T-cell (primary cell): Measurements from ENCODE around the gene PDLIM1. TPM values are rescaled to one million over a fixed set of nuclear protein-coding genes. Genes with fewer than 3 reads are reported as not detected.

ENCODE experiments used
- ATAC-seq, 4 experiments: fragments of 200-7000 bp in 3 of 4; fragments of 150-1000 bp in 1 of 4; cut with Tn5 transposase; replicated peaks in 1 of 4; 1 replicate in 3 of 4; 2 replicates in 1 of 4; pipeline ENCODE4 v1.10.0; 2021; ENCODE audit warnings: moderate library complexity in 3 of 4, mild to moderate bottlenecking in 2 of 4, moderate number of reproducible peaks in 1 of 4
- CTCF ChIA-PET, 2 donors: fragments of 300-600 bp; sonication (Branson Sonifier 250); formaldehyde crosslinking; loops; one replicate each; lab custom pipeline; 2022; ENCODE audit warnings: antibody characterized with exemption in 2 of 2; lab: Charles Lee
- POLR2A ChIA-PET, 2 donors: fragments of 300-600 bp; sonication (Branson Sonifier 250); formaldehyde crosslinking; loops; one replicate each; lab custom pipeline; 2022; ENCODE audit warnings: antibody characterized with exemption in 2 of 2; lab: Charles Lee
- DNase-seq, 35 experiments: peaks; one replicate each; pipeline versions ENCODE4 v3.0.0 to v3.0.0-alpha.2; 2013 to 2023
- H3K27ac ChIP-seq: one replicate; pipeline ENCODE4 v1.5.1; 2013; ENCODE audit warnings: low read length
- H3K27me3 ChIP-seq, 2 experiments: replicated peaks in 1 of 2; 1 replicate in 1 of 2; 2 replicates in 1 of 2; pipeline versions ENCODE4 v1.6.1 to v1.7.0; 2013; ENCODE audit warnings: low read length in 1 of 2, mixed read lengths in 1 of 2; ENCODE audit not compliant: control insufficient read depth in 2 of 2, insufficient read depth in 2 of 2; ENCODE audit errors: extremely low read depth in 1 of 2
- H3K36me3 ChIP-seq, 2 donors: 1 replicate in 1 of 2; 2 replicates in 1 of 2; pipeline versions ENCODE4 v1.6.1 to v1.7.0; 2013; ENCODE audit warnings: low read length in 1 of 2; ENCODE audit not compliant: control insufficient read depth in 2 of 2, insufficient read depth in 1 of 2; ENCODE audit errors: extremely low read depth in 1 of 2
- H3K4me1 ChIP-seq, 2 experiments: 1 replicate in 1 of 2; 2 replicates in 1 of 2; pipeline versions ENCODE4 v1.6.1 to v1.7.0; 2013; ENCODE audit warnings: low read length in 2 of 2, mixed read lengths in 1 of 2; ENCODE audit not compliant: insufficient read depth in 2 of 2, control insufficient read depth in 1 of 2; ENCODE audit errors: extremely low read depth in 1 of 2
- H3K4me3 ChIP-seq, 2 donors: 1 replicate in 1 of 2; 2 replicates in 1 of 2; pipeline versions ENCODE4 v1.5.1 to v1.7.0; 2013; ENCODE audit warnings: mild to moderate bottlenecking in 2 of 2, low read length in 1 of 2, moderate library complexity in 1 of 2; ENCODE audit not compliant: control insufficient read depth in 1 of 2; ENCODE audit errors: extremely low read depth in 1 of 2
- H3K9me3 ChIP-seq: 2 replicates; pipeline ENCODE4 v1.7.0; 2013
- H3K27ac Mint-ChIP-seq, 2 donors: one replicate each; pipeline ENCODE4 v1.8.0; 2020 to 2021; ENCODE audit warnings: mild to moderate bottlenecking in 2 of 2, mixed read lengths in 2 of 2
- H3K27me3 Mint-ChIP-seq, 2 donors: one replicate each; pipeline ENCODE4 v1.8.0; 2021 to 2022; ENCODE audit warnings: mixed read lengths in 2 of 2
- H3K36me3 Mint-ChIP-seq: one replicate; pipeline ENCODE4 v1.8.0; 2021; ENCODE audit warnings: mixed read lengths
- H3K4me1 Mint-ChIP-seq, 3 donors: one replicate each; pipeline ENCODE4 v1.8.0; 2020 to 2022; ENCODE audit warnings: mixed read lengths in 3 of 3, mild to moderate bottlenecking in 1 of 3
- H3K4me3 Mint-ChIP-seq, 3 donors: one replicate each; pipeline ENCODE4 v1.8.0; 2020 to 2022; ENCODE audit warnings: mild to moderate bottlenecking in 3 of 3, mixed read lengths in 3 of 3, moderate library complexity in 3 of 3
- H3K9me3 Mint-ChIP-seq, 3 donors: one replicate each; pipeline ENCODE4 v1.8.0; 2020 to 2022; ENCODE audit warnings: mixed read lengths in 3 of 3
- WGBS: methylation state at CpG from one replicate; pipeline ENCODE4 v1.1.5; 2013; ENCODE audit warnings: missing lambda C conversion rate; ENCODE audit not compliant: insufficient coverage; 5-methylcytosine and 5-hydroxymethylcytosine counted together
- total RNA-seq, 35 experiments: library from RNA in 6 of 35; stranded (reverse) in 6 of 35; fragments of 120-200 nt in 1 of 35; gene quantifications; one replicate each; pipeline versions ENCODE4 v1.2.1 to v1.2.4 and lab custom pipeline; 2013 to 2026

The PDLIM1 gene
- total RNA-seq, 5 donors from 2014 or later (not counting 1 experiment from before 2014, with no cell fraction given): 4.2 to 9.7 (median 5.3) TPM

DNA sequence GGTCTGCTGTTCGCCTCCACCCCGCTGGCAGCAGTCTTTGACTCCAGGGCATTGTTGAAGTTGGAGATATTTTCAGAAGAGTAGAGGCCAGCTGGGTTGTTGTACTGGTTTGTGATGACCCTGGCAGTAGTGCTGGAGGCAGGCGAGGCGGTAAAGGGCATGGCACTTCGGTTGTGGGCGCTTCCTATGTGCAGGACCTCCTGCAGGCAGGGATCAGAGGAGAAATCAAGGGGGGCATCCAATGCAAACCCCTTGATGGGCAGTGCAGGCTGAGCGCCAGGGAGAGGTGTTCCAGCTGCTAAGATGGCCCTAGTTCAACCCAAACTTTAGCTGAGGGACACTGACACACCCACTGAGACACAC lies 27.0 kb downstream of the PDLIM1 start:
- ATAC-seq (no peak), DNase-seq (no peak)
- Mint-ChIP-seq H3K27me3 (peaks cover 0 to under 1% of the 10 kb centered on the region in 2 donors), H3K27ac (no peak overlapping the region), H3K4me1 (peaks cover 0 to 5% (median 0%) of the 10 kb centered on the region in 3 donors), H3K36me3 (peaks cover 3% of the 10 kb centered on the region), H3K9me3 (no peaks in the 10 kb centered on the region), H3K4me3 (no peak overlapping the region)
- POLR2A ChIA-PET: no interaction called here
- Histone ChIP-seq H3K4me3 (no peak overlapping the region), H3K9me3 (no peaks in the 10 kb centered on the region), H3K36me3 (no peaks in the 10 kb centered on the region), H3K27me3 (peaks cover 0 to 2% of the 10 kb centered on the region in 2 experiments), H3K27ac (no peak overlapping the region), H3K4me1 (no peaks in the 10 kb centered on the region)
- CTCF ChIA-PET: interaction anchor here in 1 of 2 donors (0.5 kb wide), 1 partner anchor 21 kb away, joined by 6 read pairs; no protein-coding TSS in a partner anchor
- WGBS: 80% methylated on average over 5 of the region's 7 CpGs

DNA sequence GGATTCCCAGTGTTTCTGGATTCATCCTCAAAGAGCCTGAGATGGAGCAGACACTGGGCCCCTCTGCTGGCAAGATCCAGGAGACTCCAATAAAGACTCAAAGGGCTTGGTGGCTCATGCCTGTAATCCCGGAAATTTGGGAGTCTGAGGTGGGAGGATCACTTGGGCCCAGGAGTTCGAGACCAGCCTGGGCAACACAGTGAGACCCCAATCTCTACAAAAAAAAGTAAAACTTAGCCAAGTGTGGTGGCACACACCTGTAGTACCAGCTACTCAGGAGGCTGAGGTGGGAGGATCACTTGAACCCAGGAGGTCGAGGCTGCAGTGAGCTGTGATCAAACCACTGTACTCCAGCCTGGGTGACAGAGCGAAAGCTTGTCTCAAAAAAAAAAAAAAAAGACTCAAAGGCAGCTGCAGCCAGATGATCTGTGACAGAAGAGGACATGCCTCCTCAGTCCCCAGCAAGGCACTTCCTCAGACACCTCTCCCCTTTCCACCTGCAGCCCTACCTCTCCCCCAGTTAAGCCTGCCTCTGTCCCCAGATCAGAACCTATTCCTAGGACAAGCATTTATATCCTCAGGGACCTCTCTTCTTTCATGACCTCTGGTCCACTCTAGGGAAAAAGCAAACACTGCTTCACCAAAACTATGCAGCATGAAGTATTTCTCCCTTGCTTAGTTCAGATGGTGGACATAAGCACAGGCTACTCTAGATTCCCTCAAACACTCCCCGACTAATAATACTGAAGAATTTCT lies 27.9 kb downstream of the PDLIM1 start:
- Histone ChIP-seq H3K9me3 (no peaks in the 10 kb centered on the region), H3K27me3 (no peaks in the 10 kb centered on the region), H3K27ac (no peak overlapping the region), H3K4me3 (no peak overlapping the region), H3K36me3 (no peaks in the 10 kb centered on the region), H3K4me1 (no peaks in the 10 kb centered on the region)
- no peak overlapping the region for H3K4me3 Mint-ChIP-seq
- H3K9me3 Mint-ChIP-seq: no peaks in the 10 kb centered on the region
- H3K4me1 Mint-ChIP-seq: peaks cover 0 to 5% (median 0%) of the 10 kb centered on the region in 3 donors
- CTCF ChIA-PET: no interaction called here
- no peak overlapping the region for H3K27ac Mint-ChIP-seq
- H3K27me3 Mint-ChIP-seq: no peaks in the 10 kb centered on the region
- peaks cover 3% of the 10 kb centered on the region for H3K36me3 Mint-ChIP-seq
- ATAC-seq: no peak
- POLR2A ChIA-PET: no interaction called here
- no peak for DNase-seq
- WGBS: 0% methylated on average over 1 of the region's 5 CpGs

DNA sequence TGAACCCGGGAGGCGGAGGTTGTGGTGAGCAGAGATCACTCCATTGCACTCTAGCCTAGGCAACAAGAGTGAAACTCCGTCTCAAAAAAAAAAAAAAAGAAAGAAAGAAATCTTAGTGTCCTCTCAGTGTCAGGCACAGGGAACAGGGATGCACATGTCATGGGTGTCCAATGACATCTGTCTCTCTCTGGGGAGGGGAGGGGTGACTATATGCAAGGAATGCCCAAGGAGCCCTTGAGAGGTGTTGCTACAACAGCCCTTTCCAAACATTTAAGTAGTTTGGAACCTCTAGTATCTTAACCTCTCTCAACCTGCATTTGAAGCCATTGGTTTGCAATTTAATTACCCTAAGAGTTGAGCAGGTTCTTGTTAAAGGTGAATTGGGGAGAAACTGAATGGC lies 28.9 kb downstream of the PDLIM1 start:
- 100% methylated on average over 2 of the region's 3 CpGs for WGBS

DNA sequence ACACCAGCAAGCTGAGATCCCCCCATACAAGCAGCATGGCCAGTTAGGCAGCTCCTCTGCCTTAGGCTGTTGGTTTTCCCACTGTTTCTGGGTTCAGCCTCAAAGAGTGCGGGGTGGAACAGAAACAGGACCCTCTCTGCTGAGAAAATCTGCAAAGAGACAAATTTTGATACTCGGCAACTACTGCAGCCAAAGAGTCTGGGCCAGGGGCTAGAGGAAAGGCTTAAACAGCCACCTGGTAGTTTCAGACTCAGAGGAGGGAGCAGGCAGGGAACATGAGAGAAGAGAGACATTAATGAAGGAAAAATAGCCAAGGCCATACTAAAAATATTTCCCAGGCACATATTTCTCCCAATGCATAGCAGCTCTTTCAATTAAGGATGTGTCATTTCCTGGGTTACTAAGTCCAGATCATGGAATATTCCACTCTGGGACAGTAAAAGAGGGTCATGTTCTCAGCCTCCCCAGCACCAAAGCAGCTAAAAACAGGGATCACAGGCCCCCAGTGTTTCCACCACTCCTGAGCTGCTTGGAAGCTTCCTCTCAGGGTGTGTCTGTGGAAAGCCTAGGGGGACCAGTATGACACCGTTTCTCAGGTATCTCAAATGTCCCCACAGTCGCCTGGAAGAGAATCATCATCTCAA lies 29.8 kb downstream of the PDLIM1 start:
- POLR2A ChIA-PET: no interaction called here
- H3K27me3 ChIP-seq: no peaks in the 10 kb centered on the region
- no peaks in the 10 kb centered on the region for H3K9me3 ChIP-seq
- no peak overlapping the region for H3K27ac Mint-ChIP-seq
- H3K36me3 Mint-ChIP-seq: peaks cover 3% of the 10 kb centered on the region
- no peaks in the 10 kb centered on the region for H3K36me3 ChIP-seq
- peaks cover 0 to 3% (median 0%) of the 10 kb centered on the region in 3 donors for H3K9me3 Mint-ChIP-seq
- H3K4me3 ChIP-seq: no peak overlapping the region
- no peak overlapping the region for H3K4me3 Mint-ChIP-seq
- no peak for DNase-seq
- CTCF ChIA-PET: no interaction called here
- no peak for ATAC-seq
- H3K27ac ChIP-seq: no peak overlapping the region
- H3K27me3 Mint-ChIP-seq: no peaks in the 10 kb centered on the region
- H3K4me1 ChIP-seq: no peaks in the 10 kb centered on the region
- 97% methylated on average over 4 of the region's 4 CpGs for WGBS
- no peaks in the 10 kb centered on the region for H3K4me1 Mint-ChIP-seq

More for the DNA sequence above, 28.9 kb downstream of the PDLIM1 start:
- H3K36me3 ChIP-seq: no peaks in the 10 kb centered on the region
- no peak for ATAC-seq
- H3K27ac ChIP-seq: no peak overlapping the region
- H3K27me3 ChIP-seq: no peaks in the 10 kb centered on the region
- no peaks in the 10 kb centered on the region for H3K9me3 Mint-ChIP-seq
- ChIA-PET CTCF (no interaction called here), POLR2A (interaction anchor here in 1 of 2 donors (0.6 kb wide), 1 partner anchor 45 kb away, joined by 5 read pairs; no protein-coding TSS in a partner anchor)
- H3K27me3 Mint-ChIP-seq: no peaks in the 10 kb centered on the region
- no peak overlapping the region for H3K4me3 Mint-ChIP-seq
- H3K27ac Mint-ChIP-seq: no peak overlapping the region
- H3K4me1 ChIP-seq: no peaks in the 10 kb centered on the region
- H3K4me1 Mint-ChIP-seq: peaks cover 0 to 5% (median 0%) of the 10 kb centered on the region in 3 donors
- peaks cover 3% of the 10 kb centered on the region for H3K36me3 Mint-ChIP-seq
- DNase-seq: no peak
- H3K9me3 ChIP-seq: no peaks in the 10 kb centered on the region
- H3K4me3 ChIP-seq: no peak overlapping the region

DNA sequence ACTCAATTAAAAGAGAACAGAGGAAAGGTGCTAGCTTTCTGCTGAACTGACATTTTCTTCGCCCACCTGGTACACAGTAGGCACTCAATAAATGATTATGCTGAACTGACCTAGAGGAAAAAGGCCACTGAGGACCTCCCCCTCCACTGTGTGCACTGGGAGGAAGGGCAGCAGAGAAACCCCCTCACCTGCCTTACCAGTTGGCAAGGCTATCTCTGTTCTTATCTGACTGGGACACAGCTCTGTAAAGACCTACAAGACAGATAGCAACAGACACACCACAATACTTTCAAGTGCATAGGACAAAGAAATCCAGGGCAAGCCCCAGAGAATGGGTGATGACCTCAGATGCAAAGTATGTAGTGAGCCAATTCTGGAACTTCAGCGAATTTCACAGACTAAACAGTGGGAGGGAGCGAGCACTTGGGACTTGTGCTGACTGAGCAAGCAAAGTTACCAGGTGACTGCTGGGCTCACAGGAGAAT lies 30.4 kb downstream of the PDLIM1 start:
- no peaks in the 10 kb centered on the region for H3K4me1 Mint-ChIP-seq
- ChIA-PET POLR2A (no interaction called here), CTCF (no interaction called here)
- H3K36me3 ChIP-seq: no peaks in the 10 kb centered on the region
- H3K9me3 ChIP-seq: no peaks in the 10 kb centered on the region
- H3K27me3 Mint-ChIP-seq: no peaks in the 10 kb centered on the region
- no peak for DNase-seq
- no peak overlapping the region for H3K27ac Mint-ChIP-seq
- no peaks in the 10 kb centered on the region for H3K4me1 ChIP-seq
- H3K4me3 ChIP-seq: no peak overlapping the region
- no peak overlapping the region for H3K4me3 Mint-ChIP-seq
- peaks cover 0 to 8% (median 0%) of the 10 kb centered on the region in 3 donors for H3K9me3 Mint-ChIP-seq
- 70% methylated on average over 2 of the region's 3 CpGs for WGBS
- H3K27ac ChIP-seq: no peak overlapping the region
- peaks cover 3% of the 10 kb centered on the region for H3K36me3 Mint-ChIP-seq
- ATAC-seq: no peak
- no peaks in the 10 kb centered on the region for H3K27me3 ChIP-seq

DNA sequence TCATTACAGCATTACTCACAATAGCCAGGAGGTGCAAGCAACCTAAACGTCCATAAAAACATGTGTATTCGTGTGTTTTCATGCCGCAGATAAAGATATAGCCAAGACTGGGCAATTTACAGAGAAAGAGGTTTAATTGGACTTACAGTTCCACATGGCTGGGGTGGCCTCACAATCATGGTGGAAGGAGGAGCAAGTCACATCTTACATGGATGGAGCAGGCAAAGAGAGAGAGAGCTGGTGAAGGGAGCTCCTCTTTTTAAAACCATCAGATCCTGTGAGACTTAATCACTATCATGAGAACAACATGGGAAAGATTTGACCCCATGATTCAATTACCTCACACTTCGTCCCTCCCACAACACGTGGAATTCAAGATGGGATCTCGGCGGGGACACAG lies 33.0 kb downstream of the PDLIM1 start:
- no peaks in the 10 kb centered on the region for H3K36me3 ChIP-seq
- Mint-ChIP-seq H3K9me3 (peaks cover 0 to 8% (median 0%) of the 10 kb centered on the region in 3 donors), H3K27me3 (peaks cover 0 to 5% of the 10 kb centered on the region in 2 donors), H3K27ac (no peak overlapping the region), H3K4me1 (no peaks in the 10 kb centered on the region), H3K4me3 (no peak overlapping the region), H3K36me3 (no peaks in the 10 kb centered on the region)
- DNase-seq (no peak), ATAC-seq (no peak)
- no CpG with 5 or more reads among the region's 7 CpGs for WGBS
- POLR2A ChIA-PET: no interaction called here
- no peaks in the 10 kb centered on the region for H3K27me3 ChIP-seq
- no peaks in the 10 kb centered on the region for H3K4me1 ChIP-seq
- no peaks in the 10 kb centered on the region for H3K9me3 ChIP-seq
- CTCF ChIA-PET: interaction anchor here in 1 of 2 donors (0.8 kb wide), 1 partner anchor 102 kb away, joined by 3 read pairs; no protein-coding TSS in a partner anchor
- no peak overlapping the region for H3K27ac ChIP-seq
- no peak overlapping the region for H3K4me3 ChIP-seq
